Ureter (tissue), 1 donor: ENCODE measurements around the gene CNTNAP5. TPM values are rescaled to one million over a fixed set of nuclear protein-coding genes. Genes with fewer than 3 reads are reported as not detected.
"Not testable (repeated sequence)": the region's sequence is repeated elsewhere in the genome, so short reads cannot be mapped to it uniquely, and the experiment has no call there.

Experiments used
- DNase-seq: peaks from one replicate; pipeline ENCODE4 v3.0.0-alpha.2; 2020; ENCODE audit warnings: low spot score
- total RNA-seq: library from RNA; stranded (reverse); gene quantifications from one replicate; pipeline ENCODE4 v1.2.4, GENCODE V29; 2023
- donor health status: DM: yes; HTN: yes; CAD: no.

Gene CNTNAP5
- total RNA-seq, 1 donor from 2014 or later, result 1.5 TPM

DNA sequence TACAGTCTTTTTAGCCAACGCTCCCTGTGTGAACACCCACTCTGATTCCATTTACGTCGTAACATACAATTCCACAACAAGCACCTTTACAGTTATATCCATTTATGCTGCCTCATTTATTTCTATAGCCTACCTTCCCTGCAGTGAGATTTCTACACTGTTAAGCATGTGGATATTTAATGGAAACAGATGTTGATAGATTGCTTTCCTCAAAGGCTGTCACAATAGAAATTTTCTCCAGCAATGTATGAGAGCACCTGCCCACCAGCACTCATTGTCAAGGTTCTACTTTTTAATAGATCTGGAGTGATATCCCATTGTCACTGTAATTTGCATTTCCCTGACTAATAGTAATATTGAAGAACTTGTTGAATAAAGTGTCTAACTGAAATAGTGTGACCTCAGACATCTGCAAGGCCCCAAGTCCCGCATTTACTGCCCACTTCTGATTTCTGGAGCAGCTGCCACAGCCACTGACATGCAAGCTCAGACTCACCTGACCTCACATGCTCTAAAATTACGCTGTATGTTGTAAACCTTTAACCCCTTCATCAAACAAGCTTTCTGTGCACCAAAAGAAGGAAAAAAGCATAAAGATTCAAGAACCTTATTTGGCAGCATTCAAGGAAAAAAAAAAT lies 295.1 kb downstream of the CNTNAP5 start:
- no peak for DNase-seq

DNA sequence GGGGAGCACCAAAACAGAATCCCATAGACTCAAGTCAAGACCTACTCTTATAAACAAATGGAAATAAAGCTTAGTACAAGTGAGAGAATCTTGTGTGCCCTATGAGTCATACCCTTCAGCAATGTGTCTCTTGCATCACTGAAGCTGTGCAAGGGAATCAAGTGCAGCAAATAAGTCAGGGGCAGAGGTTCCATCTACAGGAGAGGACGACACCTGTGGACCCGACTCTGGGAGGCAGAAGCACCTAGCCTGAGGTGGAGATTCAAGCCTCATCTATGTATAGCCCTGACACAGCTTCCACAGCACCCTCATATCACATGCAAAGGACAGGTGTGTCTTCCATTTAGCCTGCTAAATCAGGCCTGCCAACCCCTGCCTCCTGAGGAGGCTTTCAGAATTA lies 298.2 kb downstream of the CNTNAP5 start:
- DNase-seq, result no peak

DNA sequence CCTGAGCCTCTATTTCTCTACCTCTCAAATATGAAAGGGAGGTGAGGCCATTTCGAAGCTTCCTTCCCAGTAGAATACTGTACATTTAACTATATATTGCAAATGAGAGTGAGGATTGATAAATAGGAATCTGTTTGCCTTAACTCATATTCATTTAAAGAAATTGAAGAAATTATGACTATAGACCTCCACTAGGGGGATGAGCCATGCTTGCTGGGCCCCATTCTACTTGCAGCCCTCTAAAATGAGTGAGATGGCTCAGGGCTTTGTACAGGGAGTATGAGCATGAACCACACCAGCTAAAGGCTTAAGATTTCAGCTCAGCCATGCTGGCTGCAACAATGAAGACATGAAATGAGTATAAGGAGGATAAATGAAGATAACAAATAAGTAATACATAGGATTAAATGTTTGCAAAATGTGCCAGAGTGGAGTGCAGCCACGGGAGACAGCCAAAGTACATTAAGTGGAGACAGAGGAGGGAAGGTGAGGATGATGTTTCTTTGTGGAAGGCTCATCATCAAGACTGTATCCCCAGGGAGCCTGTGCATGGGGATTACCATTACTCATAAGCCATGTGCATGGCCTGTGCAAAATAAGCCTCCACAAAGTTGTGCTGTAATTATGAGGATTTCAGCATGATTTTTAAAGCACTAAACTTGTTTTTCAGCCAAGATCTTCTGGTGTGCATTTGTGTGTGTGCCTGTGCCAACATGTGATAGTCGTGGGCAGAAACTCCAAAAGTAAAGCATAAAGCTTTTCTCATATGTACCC lies 300.8 kb downstream of the CNTNAP5 start:
- no peak for DNase-seq

DNA sequence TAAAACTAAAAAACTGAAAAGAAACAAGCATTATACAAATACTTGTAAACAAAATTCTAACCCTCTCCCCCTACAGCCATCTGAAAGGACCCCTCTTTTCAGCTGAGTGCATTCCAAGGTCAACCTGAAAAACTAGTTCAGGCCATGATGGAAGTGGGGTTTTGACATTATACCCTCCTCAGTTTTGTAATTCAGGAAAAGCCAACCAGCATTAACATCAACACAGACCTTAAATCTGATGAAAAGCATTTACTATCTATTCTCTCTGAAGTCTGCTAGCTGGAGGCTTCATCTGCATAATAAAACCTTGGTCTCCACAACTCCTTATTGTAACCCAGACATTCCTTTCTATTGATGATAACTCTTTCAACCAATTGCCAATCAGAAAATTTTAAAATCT lies 302.2 kb downstream of the CNTNAP5 start:
- no peak for DNase-seq

DNA sequence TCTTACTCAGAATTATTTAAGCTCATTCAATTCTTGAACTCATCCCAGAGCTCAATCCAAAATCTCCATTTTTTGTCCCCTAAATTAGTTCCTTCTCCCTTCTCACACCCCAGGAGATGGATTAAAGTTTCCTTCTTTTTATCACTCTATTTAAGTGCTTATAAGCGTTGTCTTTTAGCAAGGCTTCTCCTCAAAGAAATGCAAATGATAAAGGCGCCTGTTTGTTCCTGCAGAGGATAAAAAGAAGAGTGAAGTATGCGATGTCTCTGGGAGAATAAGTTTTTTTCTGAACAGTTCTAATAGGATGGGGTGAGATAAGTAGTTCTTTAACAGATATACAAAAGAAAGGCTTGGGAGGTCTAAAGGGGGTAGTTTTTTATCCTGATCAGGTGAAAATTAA lies 303.3 kb downstream of the CNTNAP5 start:
- no peak for DNase-seq

DNA sequence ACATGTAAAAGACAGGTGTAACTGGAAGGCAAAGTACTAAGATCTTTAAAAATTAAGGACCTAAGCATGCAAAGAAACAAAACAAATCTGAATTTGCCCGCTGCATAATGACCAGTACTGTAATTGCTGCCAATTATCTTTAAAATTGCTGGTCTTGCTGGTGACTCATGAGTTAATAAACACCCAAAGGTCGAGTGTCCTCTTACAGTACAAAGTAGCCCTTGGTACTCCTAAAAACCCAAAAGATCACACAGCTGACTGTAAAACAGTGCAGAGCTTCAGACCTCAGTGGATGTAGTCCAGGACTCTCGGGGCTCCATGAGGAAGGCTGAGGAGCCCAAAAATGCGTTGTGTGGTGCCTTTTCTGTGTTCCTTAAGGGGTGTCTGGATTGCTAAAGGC lies 308.7 kb downstream of the CNTNAP5 start:
- DNase-seq, result no peak

DNA sequence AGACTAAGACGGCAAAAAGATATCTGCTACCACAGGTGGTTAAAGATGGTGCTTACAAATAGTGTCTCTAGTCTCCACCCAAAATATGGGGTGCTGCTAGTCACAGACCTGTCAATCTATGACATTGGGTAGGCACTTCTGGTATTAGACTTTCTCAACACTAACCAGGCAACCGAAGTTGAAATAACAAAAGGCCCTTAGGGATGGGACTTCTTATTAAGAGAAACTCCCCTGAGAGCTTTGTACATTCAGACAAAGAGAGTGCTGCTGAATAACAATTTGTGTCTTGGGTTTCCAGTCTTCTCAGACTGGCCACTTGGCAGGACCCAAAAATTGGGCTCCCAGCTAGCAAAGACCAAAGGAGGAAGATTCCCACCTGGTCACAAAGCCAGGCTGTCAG lies 310.0 kb downstream of the CNTNAP5 start:
- DNase-seq, result no peak

DNA sequence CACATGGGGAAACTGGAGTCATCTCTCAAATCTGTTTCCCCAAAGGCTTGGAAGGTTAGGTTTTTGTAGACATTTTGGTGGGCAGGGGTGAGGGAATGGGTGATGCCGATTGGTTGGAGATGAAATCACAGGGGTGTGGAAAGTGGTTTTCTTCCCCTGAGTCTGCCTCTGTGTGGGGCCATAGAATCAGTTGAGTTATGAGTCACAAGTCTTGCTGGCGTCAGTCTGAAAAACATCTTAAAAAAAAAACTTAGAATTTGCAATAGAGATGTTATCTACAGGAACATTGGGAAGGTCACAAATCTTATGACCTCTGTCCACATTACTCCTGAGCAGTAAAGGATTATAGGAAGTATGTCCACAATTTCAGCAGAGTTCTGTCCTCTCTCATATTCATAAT lies 314.6 kb downstream of the CNTNAP5 start:
- DNase-seq, result no peak

DNA sequence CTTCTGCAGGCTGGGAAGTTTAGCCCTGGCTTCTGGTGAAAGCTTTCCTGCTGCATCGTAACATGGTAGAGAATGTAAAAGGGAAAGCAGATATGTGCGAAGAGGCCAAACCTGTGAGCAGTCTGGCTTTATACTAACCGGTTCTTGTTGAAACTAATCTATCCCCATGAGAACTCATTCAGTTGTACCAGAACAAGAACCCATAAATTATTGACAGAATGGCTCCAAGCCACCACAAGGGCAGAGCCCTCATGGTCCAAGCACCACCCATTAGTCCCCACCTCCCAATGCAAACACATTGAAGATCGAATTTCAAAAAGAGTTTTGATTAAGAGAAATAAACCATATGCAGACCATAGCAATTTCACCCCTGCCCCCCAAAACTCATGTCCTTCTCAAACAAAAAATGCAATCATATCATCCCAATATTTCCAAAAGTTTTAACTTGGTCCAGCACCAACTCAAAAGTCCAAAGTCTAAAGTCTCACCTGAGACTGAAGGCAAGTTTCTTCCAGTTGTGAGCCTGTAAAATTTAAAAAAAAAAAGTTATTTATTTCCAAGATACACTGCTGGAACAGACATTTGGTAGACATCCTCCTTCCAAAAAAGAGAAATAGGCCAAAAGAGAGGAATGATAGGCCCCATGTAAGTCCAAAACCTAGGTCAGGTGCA lies 318.9 kb downstream of the CNTNAP5 start:
- DNase-seq, result no peak

DNA sequence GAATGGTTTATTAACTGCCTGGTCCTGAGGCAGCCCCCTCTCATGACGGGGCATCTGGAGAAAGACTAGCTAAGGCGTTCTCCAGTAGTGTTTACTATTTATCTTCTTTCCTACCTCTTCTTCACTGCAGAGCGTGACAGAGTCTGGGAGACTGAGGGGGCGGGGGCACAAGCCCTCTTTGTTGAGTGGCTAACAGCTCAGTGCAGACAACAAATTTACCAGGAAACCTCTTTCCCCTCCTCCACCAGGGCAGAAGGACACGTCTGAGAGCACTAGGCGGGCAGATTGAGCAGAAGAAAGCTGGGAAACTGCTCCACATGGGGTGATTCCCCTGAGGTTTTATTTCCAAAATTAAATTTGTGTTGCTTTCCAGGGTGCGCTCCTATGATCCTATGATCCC lies 322.1 kb downstream of the CNTNAP5 start:
- no peak for DNase-seq

DNA sequence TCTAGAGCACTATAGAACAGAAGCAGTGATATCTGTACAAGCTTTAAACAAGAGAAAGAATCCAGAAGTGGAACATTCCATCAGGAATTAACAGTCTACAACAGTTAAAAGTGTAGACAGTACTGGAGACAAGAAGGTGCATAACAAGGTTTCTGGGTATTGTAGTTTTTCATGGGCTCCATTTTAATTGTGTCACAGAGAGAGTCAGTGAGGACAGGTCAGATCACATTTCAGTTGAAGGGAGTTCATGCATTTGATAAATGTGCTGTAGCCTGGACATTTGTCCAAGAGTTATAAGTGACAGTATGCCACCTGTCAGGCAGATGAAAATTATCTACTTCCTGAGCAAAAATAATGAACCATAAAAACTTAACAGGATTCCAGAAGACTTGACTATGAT lies 328.6 kb downstream of the CNTNAP5 start:
- no peak for DNase-seq

DNA sequence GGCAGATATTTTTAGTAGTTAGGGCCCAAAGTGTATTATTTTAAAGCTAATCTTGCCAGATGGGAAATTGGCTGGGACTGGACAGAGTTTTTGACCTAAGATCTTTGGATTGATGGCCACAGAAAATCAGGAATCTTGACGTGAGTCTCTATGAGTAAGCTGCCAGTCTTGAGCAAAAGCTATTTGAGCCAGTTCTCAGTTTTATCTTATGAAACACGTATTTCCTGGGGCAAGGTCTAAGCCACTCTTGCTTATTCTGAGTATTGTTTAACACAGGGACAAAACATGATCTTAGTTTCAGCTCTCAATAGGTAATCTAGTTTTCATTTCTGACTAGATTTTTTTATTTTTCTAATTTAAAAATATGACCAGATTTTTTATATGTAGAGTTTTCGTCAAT lies 329.4 kb downstream of the CNTNAP5 start:
- DNase-seq, result no peak

DNA sequence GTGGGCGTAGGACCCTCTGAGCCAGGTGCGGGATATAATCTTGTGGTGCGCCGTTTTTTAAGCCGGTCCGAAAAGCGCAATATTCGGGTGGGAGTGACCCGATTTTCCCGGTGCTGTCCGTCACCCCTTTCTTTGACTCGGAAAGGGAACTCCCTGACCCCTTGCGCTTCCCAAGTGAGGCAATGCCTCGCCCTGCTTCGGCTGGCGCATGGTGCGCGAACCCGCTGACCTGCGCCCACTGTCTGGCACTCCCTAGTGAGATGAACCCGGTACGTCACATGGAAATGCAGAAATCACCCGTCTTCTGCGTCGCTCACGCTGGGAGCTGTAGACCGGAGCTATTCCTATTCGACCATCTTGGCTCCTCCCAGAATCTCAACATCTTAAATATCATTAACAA lies 336.9 kb downstream of the CNTNAP5 start:
- DNase-seq, result not testable (repeated sequence)

DNA sequence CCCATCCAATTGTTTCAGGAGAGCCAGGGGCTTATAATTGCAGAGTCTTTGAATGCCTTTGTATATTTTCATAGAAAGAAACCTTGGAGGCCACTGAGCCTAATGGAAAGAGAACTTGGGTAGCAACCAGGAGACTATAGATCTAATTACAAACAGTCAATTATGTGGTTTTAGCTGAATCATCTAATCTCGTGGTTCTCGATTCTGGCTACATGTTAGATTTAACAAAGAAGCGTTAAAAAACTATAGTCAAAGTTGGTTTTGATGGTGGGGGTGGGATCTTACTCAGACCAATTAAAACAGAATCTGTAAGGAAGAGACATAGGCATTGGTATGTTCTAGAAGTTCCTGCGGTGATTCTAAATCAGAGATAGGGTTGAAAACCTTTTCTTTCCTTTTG lies 344.1 kb downstream of the CNTNAP5 start:
- no peak for DNase-seq

DNA sequence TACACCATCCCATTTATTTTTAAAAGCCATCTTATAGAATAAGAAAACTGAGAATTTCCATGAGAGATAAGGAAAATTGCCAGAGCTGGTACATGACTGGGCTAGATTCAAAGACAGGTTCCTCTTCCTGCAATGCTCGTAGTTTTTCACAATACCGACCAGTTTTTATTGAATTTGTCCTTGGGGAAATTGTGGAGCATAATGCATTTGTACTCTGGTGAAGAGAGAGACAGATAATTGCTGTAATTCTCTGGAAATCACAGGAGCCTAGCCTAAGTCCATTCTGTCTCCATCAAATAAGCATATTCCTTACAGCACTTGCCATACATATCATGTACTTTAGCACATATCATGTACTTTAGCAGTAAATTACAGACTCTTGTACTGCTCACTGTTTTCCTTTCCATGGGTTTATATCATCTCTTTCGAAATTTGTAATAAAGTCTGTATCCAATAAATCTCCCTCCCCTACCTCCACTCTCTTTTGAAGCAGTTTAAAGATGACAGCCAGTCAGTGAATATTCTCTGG lies 355.2 kb downstream of the CNTNAP5 start:
- no peak for DNase-seq

DNA sequence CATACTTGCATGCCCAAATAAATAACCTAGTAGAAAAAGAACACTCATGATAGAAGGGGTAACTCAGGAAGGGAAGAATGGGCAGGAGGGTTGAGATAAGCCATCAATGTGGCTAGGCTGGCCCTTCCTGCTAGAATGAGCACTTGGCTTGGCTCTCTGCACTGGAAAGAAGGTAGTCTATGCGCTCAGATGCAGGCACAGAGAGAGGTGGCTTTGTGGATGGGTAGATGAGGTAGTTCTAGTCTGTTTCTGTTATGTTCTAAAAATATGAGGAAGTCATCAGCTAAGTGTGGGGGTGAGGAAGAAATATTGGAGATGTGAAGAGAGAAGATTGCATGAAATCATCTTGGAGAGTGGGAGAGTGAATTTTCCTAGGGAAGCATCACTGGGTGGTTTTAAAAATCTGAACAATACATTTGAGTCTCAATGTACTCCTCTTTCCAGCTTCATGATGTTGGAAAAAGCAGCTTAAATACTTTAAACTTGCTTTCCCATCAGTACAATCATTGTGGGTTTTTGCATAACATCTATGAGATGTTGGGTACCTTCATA lies 357.1 kb downstream of the CNTNAP5 start:
- DNase-seq, result no peak

DNA sequence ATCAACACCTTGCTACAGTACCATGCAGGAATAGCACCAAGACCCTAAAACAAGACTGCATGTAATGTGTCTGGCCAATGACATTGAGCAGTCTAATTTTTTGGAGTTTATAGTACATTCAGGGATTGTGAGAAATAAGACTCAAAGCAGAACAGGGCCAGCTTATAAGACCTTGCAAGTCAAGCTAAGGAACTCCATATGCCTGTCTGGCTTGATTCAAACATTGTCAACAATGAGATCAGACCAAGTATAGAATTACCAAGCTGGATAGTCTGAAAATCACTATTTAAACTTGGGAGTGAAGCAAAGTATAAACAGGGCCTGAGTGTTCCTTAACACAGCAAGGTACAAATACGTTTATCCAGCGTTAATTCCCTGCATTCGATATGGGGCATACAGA lies 370.9 kb downstream of the CNTNAP5 start:
- DNase-seq, result no peak

DNA sequence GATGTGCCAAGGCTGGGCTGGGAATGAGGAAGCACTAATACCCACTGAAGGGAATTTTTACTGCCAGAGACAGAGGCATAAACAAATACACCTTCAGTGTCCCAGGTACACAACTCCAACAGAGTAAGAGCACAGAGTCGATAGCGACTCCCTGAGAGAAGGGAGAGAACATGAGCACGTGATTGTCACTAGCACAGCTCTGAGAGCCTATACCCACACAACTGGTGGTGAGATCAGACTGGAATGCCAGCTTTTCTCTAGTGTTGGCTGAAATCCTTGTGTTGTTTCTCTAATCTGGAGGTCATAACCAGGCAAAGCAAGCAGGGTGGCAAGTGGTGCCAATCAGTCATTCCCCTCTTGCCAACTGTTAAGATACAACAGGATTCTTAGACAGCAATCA lies 377.2 kb downstream of the CNTNAP5 start:
- no peak for DNase-seq

DNA sequence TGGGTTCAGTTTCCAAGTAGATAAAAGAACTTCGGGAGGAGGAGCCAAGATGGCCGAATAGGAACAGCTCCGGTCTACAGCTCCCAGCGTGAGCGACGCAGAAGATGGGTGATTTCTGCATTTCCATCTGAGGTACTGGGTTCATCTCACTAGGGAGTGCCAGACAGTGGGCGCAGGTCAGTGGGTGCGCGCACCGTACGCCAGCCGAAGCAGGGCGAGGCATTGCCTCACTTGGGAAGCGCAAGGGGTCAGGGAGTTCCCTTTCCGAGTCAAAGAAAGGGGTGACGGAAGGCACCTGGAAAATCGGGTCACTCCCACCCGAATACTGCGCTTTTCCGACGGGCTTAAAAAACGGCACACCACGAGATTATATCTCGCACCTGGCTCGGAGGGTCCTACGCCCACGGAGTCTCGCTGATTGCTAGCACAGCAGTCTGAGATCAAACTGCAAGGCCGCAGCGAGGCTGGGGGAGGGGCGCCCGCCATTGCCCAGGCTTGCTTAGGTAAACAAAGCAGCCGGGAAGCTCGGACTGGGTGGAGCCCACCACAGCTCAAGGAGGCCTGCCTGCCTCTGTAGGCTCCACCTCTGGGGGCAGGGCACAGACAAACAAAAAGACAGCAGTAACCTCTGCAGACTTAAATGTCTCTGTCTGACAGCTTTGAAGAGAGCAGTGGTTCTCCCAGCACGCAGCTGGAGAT lies 382.9 kb downstream of the CNTNAP5 start:
- DNase-seq, result not testable (repeated sequence)

DNA sequence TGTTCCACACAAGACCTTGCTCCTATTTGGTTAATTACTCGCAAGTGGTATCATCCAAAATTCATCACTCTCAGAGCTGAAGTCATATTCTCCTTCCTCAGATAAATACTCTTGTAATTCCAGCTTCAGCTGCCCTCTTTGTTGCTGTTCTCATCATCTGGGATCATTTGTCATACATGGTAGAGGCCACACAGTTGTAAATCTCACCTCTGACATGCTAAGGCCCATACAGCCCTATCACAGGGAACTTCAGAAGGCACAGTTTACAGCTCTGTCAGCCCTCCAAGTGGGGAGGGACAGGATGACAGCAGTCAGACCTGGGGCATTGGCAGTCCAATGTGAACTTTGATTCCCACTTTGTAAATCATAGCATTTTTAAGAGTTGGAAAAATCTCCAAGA lies 399.0 kb downstream of the CNTNAP5 start:
- no peak for DNase-seq

DNA sequence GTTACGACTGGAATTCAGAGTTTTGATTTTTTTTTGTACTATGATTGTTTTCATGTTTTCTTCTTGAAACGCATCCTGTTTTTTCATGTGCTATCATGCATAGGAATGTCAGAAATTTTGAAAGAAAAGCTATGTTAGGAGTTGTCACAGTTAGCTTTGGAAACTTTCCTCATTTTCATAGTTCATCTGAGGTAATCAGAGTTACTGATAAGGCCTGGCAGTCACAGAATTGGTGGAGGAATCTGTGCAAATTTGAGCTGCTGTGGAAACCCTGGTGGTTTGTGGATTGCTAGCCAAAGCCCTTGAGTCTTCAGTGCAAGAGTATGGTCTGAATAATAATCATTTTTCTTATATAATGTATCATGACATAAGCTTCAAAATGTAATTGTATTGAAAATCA lies 401.0 kb downstream of the CNTNAP5 start:
- no peak for DNase-seq

DNA sequence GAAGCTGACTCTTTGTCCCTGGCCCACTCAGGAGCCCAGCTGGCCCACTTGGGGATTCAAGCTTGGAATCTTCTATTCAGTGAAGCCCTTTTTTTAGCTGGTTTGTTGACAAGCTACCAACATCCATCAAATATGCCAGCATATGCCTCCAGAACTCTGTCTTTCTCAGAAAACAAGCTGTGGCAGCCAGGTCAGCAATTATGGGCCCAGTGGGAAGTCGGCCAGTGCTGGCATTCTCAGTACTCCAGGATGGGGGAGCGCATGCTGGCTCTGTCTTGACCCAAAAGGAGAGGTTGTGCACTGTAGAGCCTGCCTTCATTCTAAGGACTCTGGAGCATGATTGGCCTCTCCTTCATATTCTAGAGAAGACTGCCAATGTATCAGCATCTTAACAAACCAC lies 401.5 kb downstream of the CNTNAP5 start:
- DNase-seq, result no peak
